Skin of body (tissue), 2 donors: ENCODE results near the gene MTUS2. TPM values are rescaled to one million over a fixed set of nuclear protein-coding genes. Genes with fewer than 3 reads are reported as not detected.

Experiments
- DNase-seq: peaks from one replicate; lab custom pipeline; 2025; lab: John Stamatoyannopoulos, UW
- total RNA-seq: library from RNA; depleted of rRNA; stranded (reverse); fragments of >200 nt; gene quantifications from one replicate; pipeline ENCODE4 v1.2.3, GENCODE V29; 2014

The MTUS2 gene
- total RNA-seq, 1 donor from 2014 or later: 1.2 TPM

DNA sequence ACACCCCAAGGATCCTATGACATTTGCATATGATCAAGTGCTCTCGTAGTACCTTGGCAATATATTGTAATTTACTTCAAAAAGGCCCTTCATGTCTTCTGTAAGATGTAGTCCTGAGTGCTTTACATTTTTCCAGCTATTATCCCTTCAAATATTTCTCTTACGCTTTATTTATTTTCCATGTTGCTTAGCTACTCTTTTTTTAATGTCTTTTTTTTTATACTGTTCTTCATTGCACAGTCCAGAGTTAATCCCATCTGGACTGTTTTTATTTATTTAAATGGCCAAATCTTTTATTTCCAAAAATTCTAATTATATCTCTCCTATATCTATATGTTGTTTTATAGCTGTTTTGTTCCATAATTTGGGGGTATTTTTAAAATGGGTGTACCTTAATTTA, 404.1 kb downstream of the MTUS2 start:
- peak; percentile 1 for DNase-seq

DNA sequence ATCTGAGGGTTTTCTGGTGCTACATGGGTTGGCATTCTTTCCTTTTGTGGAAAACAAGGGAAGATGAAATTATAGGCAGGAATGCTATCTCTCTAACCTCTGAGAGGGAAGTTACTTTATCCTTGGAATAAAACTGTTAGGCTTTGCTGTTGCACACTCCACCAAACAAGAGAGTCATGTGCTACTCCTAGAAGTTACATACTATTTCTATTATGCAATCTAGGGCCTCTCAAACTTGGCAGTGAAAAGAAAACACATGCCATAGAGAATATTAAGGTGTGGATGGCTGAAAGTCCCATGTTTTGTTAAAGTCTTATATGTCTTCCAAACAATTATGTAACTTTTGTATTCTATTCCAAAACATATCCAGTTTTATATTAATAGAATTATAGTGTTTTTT, 407.4 kb downstream of the MTUS2 start:
- DNase-seq: peak; percentile 74

DNA sequence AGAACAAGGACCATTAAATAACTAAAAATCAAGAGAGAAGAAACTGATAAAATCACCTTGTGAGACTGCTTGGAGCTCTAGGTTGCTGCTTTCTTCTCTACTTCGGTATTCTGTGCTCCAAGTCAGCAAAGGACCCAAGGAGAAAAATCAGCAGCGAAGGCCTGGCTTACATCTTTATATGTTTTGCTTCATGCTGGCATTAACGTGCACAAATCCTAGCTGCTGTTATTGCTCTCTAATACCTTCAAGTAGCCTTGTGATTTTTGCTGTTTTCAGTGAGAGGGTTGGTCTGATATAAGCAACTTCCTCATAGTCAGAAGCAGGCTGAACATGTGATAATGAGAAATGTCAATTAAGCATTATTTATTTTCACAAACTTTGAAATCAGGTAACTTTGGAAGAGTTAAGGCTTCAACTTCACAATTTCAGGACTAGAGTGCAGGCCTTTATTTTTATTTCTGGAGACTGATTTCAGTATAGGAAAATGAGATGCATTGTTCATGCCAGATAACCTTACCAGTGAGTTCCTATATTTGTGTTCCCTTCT, 410.2 kb downstream of the MTUS2 start:
- DNase-seq: no peak

DNA sequence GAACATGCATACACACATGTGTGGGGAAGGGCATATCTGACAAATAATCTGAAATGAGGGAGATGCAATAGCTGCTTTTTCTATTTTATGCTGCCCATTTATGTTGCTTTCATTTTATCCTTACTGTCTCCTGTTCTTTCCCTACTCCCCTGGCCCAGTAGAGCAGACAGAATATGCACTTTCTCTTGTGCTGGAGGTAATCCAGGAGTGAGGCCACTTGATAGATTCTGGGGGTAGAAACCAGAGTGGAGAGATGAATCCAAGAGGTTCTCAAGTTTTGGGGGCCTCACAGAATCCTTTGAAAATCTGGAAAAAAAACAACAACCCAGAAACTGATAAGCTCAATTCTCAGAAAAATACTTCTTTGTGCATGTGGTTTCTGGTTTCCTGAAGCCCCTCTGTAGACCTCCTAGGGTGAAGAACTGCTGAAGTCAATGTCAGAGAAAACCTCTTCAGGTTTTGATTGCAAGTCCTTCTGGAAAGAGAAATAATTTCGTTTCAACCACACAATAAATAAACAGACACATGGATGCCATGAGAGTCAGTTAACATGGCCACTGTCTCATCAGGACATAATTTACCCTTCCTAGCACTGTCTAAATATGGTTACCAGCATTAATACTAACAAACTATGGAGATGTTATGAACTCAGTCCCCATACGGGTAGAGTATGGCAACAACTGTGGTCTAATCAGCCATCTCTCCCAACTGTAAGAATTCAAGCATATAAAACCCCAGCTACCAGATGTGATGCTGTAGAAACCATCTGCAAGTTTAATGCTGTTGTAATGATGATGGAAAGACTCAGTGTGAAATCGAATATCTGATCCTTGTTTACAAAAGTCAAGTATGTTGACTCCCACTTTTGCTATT, 419.8 kb downstream of the MTUS2 start:
- peak; percentile 39 for DNase-seq

DNA sequence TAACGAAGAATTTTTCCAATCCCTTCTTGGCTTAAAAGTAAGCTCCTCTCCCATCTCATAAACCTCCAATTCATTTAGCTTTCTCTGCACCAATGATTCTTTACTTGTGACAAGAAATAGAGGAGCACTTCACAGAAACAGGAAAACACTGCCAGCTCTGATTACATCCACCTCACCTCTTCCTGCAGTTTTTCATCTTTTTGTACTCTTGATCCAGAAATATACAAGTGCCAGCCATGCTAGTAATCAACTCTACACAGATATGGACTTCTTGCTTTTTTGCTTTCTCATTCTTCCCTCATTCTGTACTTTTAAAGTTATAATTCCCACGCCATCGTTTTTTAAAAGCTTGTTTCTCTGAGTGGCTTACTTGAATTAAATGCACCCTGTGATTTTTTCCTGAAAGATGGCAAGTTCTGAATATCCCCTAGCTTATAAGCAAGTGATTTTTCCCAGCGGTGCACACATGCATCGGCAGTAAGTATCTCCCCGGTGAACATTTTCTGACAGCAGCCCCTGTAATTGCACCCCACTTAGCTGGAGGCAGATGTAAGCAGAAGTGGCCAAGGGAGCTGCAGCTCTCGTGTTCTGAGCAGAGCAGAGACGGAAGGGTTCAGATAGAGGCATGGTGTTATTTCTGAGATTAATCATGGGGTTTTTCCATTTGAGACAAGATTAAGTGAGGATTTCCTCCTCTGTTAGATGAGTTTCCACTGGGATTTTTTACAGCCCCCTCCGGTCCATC, 434.7 kb downstream of the MTUS2 start:
- DNase-seq: no peak

DNA sequence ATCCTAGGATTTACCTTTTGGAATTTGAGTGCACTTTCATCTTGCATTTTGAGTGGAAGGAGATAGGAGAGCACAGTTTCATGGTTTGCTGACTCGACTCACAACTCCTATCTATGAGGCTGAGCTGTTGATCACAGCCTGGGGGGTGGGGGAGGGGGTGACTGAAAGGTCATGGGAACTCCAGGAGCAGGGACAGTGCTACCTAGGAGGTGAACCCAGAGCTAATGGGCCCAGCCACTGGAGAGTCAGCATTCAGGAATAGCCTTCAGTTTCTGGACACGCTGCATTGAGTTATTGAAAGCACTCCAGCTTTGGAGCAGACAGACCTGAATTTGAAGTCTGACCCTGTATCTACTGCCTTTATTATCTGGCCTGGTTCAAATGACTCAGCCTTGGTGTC, 435.4 kb downstream of the MTUS2 start:
- no peak for DNase-seq

DNA sequence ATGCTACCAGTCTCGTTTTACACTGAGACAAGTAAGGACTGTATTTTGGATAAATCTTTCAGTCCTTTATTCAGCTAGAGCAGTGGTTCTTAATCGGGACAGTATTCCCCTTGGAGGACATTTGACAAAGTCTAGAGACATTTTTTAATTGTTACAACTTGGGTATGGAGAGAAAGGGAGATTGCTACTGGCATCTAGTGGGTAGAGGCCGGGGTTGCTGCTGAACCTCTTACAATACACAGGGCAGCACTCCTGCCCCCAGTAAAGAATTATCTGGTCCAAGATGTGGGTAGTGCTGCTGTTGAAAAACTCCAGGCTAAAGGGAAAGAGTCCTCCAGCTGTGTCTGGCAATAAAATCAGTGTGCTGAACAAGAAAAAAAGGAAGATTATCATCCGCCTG, 440.5 kb downstream of the MTUS2 start:
- DNase-seq: no peak

DNA sequence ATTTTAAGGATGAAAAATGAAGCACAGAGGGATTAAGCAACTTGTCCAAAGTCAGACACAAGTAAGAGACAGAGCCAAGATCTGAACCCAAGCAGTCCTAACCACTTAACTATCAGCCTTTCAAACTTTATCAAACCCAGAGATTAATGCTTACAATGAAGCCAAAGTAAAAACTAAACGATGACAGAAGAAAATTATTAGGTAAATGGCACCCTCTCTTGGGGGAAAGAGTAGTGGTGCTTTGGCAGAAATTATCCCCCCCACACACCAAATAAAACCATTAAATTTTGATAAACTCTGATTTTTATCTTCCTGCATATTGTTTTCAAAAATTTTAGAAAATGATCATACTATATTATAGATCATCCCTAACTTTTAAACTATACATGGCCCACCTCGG, 446.1 kb downstream of the MTUS2 start:
- no peak for DNase-seq

DNA sequence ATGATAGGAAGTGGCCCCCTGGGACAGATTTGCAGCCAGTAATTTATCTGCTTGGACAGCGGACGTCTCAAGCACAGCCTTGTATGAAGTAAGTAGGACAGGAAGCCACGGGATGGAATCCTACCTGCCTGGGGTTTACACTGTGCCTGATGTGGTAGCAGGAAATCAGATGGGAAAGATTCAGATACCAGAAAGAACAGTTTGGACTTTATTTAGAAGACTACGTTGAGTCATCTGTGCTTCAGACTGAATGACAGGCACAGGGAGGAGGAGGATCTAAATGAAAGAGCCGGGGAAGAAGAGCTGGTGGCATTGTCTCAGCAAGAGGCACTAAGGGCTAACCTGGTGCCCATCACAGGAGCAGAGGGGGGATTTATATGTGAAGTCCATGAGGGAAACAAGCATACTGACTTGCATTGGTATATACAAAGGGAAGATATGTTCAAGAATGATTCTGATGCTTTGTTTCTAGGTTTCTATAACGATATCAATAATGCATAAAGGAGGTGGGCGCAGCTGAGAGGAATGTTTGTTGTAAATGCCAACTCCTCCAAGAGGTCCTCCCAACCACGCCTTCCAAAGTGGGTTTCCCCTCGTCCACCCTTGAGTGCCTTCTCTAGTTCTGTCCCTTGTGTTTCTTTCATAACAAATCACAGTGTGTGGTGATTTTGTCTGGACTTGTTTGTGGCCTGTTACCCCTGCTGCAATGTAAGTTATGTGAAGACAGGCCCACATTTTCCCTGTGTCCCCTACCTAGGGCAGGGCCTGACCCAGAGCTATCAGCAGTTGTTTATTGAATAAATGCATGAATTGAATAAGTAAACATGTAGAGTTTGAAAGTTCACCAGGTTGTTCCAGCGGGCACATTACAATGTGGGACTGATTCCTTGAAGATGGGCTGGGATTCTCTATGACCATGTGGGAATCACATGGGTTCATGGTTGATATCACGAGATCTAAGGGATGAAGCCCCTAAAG, 446.9 kb downstream of the MTUS2 start:
- DNase-seq: no peak

DNA sequence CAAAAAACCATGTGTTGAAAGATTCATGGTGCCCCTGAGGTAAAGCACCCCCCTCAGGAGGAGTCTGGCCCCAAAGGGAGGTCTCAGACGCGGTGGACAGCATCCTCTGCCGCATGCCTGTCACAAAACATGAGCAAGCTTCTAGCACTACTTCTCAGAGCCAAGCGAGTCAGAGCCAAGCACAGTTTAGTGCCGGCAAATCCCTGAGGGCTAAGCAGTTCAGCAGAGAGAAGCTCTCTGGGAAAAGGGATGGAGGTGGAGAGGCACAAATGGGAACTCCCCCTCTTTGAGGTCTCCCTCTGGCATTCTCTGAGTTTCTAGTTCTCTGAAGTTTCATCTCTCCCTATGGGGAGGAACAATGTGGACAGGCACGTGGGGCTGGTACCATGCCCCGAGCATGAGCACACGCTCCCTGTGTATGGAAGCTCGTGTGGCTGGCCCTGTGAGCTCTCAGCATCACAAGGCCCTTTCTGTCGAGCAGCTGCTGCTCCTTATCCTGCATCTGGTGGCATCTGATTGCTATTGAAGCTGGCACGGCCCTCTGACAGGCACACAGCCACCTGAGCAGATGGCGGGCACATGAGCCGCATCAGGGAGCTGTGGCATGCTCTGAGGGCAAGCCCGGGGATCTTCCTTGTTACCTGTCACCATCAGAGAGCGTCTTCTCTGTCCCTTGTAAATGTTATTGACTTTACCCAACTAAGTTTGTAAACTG, 450.3 kb downstream of the MTUS2 start:
- no peak for DNase-seq

DNA sequence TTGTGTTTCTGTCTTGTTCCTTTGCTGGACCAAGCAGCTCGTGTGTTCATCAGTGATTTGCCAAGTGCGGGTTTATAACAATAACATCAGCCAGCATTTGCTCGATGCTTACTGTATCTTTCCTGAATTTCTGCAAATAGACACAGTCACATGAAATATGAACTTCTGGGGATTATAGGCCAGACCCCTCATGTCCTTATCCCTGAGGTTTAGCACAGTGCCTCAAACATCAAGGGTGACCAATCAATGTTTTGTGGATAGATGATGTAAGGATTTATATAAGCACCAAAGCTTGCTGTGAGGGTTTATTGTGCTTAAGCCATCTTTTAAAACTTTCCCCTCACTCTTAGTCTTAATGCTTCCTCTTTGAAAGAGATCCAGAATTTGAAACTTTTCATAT, 451.5 kb downstream of the MTUS2 start:
- no peak for DNase-seq

DNA sequence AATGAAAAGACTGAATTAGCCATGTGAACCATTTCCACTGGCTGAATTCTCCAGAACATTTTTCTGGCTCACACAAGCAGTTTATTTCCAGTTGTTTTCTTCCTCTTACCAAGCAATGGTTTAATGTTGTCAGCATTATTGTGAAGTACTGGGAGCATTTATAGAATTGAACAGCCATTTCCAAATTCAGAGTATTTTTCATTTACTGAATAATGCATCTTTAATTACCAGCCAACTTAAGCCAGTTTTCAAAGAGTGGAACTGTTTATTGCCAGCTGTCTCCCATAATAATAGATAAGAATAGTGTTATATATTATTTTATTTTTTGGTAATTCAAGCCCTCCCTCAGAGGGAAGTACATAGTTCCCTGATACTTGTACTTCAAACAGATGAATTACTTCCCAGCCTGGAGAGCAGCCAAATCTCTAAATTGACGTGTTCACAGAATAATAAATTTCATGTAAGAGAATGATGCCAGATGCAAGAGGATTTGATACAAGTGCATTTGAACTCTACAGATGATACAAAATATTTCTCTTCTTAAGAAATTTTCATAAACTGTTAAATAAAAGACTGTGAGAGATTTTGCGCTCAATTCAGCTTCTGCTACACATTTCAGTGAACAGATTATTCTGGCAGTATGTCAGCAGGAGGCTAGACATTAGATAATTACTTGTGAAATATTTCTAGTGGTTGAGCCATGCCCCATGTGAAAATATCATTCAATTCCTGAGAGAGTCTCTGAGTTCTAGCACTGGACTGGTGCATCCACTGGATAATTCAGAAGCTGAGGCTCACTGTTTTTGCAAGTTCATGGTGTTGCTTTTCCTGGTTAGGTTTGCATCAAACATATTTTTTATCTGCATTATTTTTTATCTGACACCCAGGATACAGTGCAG, 459.5 kb downstream of the MTUS2 start:
- no peak for DNase-seq

DNA sequence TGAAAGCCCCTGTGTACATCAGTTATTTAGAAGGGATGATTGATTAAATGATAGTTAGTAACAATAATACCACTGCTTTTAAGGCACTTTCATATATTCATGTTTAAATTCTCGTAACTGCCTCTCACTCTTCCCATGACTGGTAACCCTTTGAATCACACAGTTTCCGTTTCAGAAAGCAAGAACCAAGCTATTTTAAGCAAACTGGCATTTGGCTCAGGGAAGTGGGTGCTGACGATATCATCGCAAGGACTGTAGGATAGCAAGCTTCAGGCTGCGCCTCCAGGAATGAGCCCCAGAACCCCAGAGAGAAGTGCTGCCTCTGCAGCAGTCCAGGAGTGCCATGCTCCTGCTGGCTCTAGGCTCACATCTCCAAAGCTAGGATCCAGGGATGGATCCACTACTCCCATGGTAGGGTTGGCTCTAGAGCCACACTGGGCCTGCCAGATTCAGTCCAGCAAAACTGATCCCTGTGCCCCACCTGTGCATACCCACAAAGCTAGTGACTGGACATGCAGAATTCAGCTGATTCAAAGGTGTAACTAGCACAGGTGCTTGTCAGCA, 461.9 kb downstream of the MTUS2 start:
- DNase-seq: no peak

DNA sequence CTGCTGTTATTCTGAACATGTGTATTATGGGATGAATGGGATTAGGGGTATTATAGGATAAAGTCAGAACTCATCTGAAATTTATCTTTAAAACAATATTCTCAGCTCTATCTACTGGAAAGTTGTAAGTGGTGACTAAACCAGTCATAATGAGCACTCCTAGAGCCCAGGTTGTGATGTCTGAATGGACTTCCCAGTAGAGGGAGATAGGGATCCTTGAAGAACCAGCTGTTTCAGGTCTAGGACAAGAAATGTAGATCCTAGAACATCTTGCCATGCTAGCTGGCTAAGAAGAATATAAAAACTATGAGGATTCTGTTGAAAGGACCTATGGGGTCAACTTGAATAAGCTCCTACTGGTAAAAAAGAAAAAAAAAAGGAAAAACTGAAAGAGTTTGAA, 464.6 kb downstream of the MTUS2 start:
- no peak for DNase-seq

DNA sequence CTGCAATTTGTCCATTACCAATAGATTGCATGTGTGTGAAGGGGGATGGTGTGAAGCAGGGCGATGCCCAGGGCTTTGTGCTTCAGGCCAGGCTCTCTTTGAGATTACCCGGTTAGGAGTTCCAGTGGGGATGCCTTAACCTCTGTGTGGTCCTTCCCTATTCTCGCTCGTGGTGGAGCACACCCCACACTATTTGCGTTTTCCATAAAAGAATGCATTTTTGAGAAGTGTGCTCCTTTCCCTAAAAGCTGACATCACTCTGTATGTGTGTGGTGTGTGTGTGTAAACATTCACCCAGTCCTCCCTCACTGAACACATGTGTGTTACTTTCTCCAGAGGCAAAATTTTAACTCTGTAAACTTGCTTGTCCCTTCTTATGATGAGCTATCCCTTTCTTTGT, 467.1 kb downstream of the MTUS2 start:
- DNase-seq: no peak

DNA sequence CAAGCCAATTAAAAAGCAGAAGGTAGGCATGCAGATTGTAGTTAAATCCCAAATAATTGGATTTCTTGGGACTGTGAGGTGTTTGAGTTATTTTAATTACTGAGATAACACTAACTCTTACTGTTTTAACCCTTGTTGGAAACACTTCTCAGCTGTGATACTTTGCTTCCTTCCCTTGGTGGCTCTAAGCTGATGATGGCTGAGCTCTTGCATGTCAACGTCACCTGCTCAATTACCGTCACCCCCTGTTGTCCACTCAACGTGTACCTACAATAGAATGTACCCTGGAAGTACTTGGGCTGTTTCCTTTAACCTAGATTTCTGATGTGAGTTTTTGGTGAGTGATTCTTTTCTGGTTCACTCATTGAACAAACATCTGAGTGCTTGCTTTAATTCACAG, 471.9 kb downstream of the MTUS2 start:
- no peak for DNase-seq

DNA sequence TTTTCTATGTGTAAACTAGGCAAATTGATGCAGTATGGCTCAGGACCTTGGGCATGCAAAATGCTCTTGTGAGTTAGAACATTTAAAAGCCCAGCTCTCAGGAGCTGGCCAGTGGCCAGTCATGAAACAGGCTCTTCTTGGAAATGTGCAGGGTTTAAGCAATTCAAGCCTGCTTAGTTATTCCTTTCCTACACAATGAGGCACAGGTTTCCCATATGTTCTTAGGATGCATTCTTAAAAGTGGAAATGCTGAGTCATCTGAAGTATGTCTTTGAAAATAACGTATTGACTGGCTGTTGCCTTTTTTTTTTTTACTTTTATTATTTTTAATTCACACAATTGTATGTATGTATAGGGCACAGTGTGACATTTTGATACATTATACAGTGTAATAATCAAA, 474.7 kb downstream of the MTUS2 start:
- no peak for DNase-seq

DNA sequence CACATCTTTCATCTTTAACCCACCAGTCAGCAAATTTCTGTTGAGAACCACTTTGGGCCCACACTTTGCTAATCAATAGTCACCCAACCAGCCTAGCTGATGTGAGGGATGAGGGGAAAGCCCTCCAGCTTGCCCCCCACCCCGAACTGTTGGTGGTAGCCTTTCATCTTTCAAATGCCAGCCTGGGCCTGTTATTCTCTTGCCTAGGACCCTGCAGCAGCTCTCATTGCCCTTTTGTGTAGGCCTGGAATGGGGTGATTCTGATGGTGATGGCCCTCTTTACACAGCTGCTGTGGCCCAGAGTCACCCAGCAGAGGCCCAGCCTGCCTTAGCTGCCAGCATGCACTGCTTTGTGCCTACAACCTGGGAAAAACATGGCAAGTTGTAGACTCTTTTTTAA, 480.9 kb downstream of the MTUS2 start:
- no peak for DNase-seq

DNA sequence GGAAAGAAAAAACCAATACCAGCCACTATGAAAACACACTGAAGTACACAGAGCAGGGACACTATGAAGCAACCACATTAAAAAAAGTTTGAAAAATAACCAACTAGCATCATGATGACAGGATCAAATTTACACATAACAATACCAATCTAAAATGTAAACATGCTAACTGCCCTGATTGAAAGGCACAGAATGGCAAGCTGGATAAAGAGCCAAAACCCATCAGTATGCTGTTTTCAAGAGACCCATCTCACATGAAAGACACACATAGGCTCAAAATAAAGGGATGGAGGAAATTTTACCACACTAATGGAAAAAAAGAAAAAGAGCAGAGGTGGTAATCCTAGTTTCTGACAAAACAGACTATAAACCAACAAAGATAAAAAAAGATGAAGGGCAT, 484.0 kb downstream of the MTUS2 start:
- no peak for DNase-seq
